NCI-H526 (cell line): ENCODE results near the gene BAG1.

Experiments
- DNase-seq, 2 experiments: peaks; one replicate each; lab custom pipeline; 2025; lab: John Stamatoyannopoulos, UW

The BAG1 gene

DNA sequence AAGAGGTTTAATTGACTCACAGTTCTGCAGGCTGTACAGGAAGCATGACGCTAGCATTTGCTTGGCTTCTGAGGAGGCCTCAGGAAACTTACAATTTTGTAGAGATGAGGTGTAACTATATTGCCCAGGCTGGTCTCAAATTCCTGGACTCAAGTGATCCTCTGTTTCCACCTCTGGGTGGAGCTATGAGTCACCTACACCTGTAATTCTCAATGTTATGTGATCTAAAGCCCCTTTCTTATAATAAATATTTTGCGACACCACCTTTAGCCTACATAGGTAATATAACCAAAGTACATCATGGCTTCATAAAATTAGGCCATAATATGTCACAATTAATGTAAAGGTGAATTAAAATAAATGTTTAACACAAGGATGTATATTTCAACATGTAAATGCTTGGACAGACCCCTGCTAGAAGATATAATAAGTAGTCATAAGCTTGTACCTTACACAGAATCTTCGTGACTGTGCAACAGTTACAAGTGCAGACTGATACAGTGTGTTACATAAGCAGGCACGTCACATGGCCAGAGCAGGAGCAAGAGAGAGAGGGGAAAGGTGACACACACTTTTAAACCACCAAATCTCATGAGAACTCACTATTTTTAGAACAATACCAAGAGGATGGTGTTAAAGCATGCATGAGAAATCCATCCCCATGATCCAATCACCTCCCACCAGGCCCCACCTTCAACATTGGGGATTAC, 54.3 kb downstream of the BAG1 start:
- DNase-seq = no peak

GRCh38 chr9:33209394-33209793, 55.1 kb downstream of the BAG1 start:
- no peak for DNase-seq

- peak in 1 of 2 experiments; percentile 10 for DNase-seq
Observed at GRCh38 chr9:33202552-33203201, 61.8 kb downstream of the BAG1 start.
